HepG2 (cell line): ENCODE results near the gene FAF1. TPM values are rescaled to one million over a fixed set of nuclear protein-coding genes. Genes with fewer than 3 reads are reported as not detected.
A peak's percentile ranks its signal among the peaks of the same experiment; 100 is the strongest.

ENCODE experiments used
- CHD2 ChIP-seq: IDR thresholded peaks from 2 replicates; pipeline ENCODE4 v1.6.1; 2011; ENCODE audit warnings: low read depth, low read length, improper control_type of control experiment
- HMGXB3 ChIP-seq: sonication (generic); formaldehyde crosslinking; IDR thresholded peaks from 2 replicates; pipeline ENCODE4 v1.4.0; 2020; ENCODE audit warnings: missing genetic modification reagents, borderline replicate concordance
- JUNB ChIP-seq: sonication (generic); formaldehyde crosslinking; IDR thresholded peaks from 2 replicates; pipeline ENCODE4 v1.8.0; 2022; ENCODE audit warnings: missing genetic modification reagents, mild to moderate bottlenecking, borderline replicate concordance
- JUND ChIP-seq: sonication (generic); formaldehyde crosslinking; IDR thresholded peaks from 2 replicates; pipeline ENCODE4 v1.8.0; 2022; ENCODE audit warnings: mild to moderate bottlenecking, missing genetic modification reagents
- LRRFIP1 ChIP-seq: sonication (generic); formaldehyde crosslinking; conservative IDR thresholded peaks from 2 replicates; pipeline ENCODE4 v1.4.0; 2020; ENCODE audit warnings: missing genetic modification reagents
- MLXIP ChIP-seq: sonication (generic); formaldehyde crosslinking; IDR thresholded peaks from 2 replicates; pipeline ENCODE4 v1.9.0; 2021; ENCODE audit warnings: missing genetic modification reagents, borderline replicate concordance
- ONECUT2 ChIP-seq: sonication (generic); formaldehyde crosslinking; IDR thresholded peaks from 2 replicates; pipeline ENCODE4 v1.4.0; 2020; ENCODE audit warnings: missing genetic modification reagents
- SMAD1 ChIP-seq: sonication (generic); formaldehyde crosslinking; IDR thresholded peaks from 2 replicates; pipeline ENCODE4 v1.4.0; 2020; ENCODE audit warnings: missing genetic modification reagents, low read depth, mild to moderate bottlenecking, borderline replicate concordance
- SP2 ChIP-seq: sonication (generic); formaldehyde crosslinking; IDR thresholded peaks from 2 replicates; pipeline ENCODE4 v1.5.1; 2020; ENCODE audit warnings: mild to moderate bottlenecking, missing genetic modification reagents
- SRSF4 ChIP-seq: fragments of 200-400 bp; formaldehyde crosslinking; IDR thresholded peaks from one replicate; pipeline ENCODE4 v1.6.1; 2018; ENCODE audit warnings: mild to moderate bottlenecking, low read depth, low read length, moderate library complexity; ENCODE audit not compliant: poor library complexity, severe bottlenecking
- TRAFD1 ChIP-seq: sonication (generic); formaldehyde crosslinking; IDR thresholded peaks from 2 replicates; pipeline ENCODE4 v1.5.1; 2020; ENCODE audit warnings: missing genetic modification reagents, mild to moderate bottlenecking, borderline replicate concordance
- ZBTB1 ChIP-seq: sonication (generic); formaldehyde crosslinking; IDR thresholded peaks from 2 replicates; pipeline ENCODE4 v1.4.0; 2020; ENCODE audit warnings: missing genetic modification reagents, borderline replicate concordance
- ZBTB25 ChIP-seq: IDR thresholded peaks from 2 replicates; pipeline ENCODE4 v1.6.1; 2018; ENCODE audit warnings: missing genetic modification reagents
- ZKSCAN5 ChIP-seq: sonication (generic); formaldehyde crosslinking; IDR thresholded peaks from 2 replicates; pipeline ENCODE4 v1.5.1; 2020; ENCODE audit warnings: mild to moderate bottlenecking, missing genetic modification reagents
- ZNF510 ChIP-seq: sonication (generic); formaldehyde crosslinking; IDR thresholded peaks from 2 replicates; pipeline ENCODE4 v1.4.0; 2020; ENCODE audit warnings: low read depth, mild to moderate bottlenecking, missing genetic modification reagents
- polyA plus RNA-seq, 8 experiments: library from polyadenylated mRNA; depleted of rRNA in 3 of 8; stranded (reverse) in 7 of 8; unstranded in 1 of 8; fragments of >200 nt; fragmentation: Illumina TruSeq in 4 of 8; extraction: Trizol in 4 of 8; gene quantifications; 2 replicates each; pipeline versions ENCODE4 v1.2.1 to v1.2.3, GENCODE V29; 2011 to 2016; ENCODE audit warnings: low read depth in 4 of 8, missing spikeins in 1 of 8, mixed read lengths in 1 of 8; ENCODE audit not compliant: insufficient read depth in 1 of 8
- total RNA-seq, 5 experiments: library from RNA; depleted of rRNA; stranded (reverse); fragments of >200 nt; fragmentation: Illumina TruSeq; extraction: Trizol; gene quantifications; 2 replicates each; pipeline ENCODE4 v1.2.3, GENCODE V29; 2016; ENCODE audit warnings: low read depth in 1 of 5

Gene FAF1
- total and polyA plus RNA-seq, 2 of the 13 experiments (the other 11 are each of a cell fraction or from before 2014, with no cell fraction given): 19.4 to 63.3 TPM

GRCh38 chr1:50967416-50968157 lies 7.5 kb upstream of the FAF1 start (continued):
- no peak for TF ChIP-seq LRRFIP1 (CRISPR knock-in tag)
- no peak for TF ChIP-seq ZNF510
- no peak for TF ChIP-seq ZBTB1 (CRISPR knock-in tag)
- TF ChIP-seq CHD2: no peak
- no peak for TF ChIP-seq JUND (CRISPR knock-in tag)
- TF ChIP-seq HMGXB3: no peak
- no peak for TF ChIP-seq SRSF4
- no peak for TF ChIP-seq ZKSCAN5 (CRISPR knock-in tag)
- TF ChIP-seq ONECUT2 (CRISPR knock-in tag): no peak
- no peak; the same call in 1 of the 2 replicates for TF ChIP-seq TRAFD1 (CRISPR knock-in tag)
- TF ChIP-seq MLXIP (CRISPR knock-in tag): no peak
- TF ChIP-seq ZBTB25 (CRISPR knock-in tag): 0 out of 2 replicates have a peak, but pooled peaks have one; percentile 46
- TF ChIP-seq SP2 (CRISPR knock-in tag): no peak
- TF ChIP-seq JUNB (CRISPR knock-in tag): peak; percentile 56; the same call in 1 of the 2 replicates
- no peak for TF ChIP-seq SMAD1 (CRISPR knock-in tag)
